Cardiac fibroblast (primary cell): ENCODE measurements around the gene SOAT1.

Experiments used
- DNase-seq, 2 donors: peaks; one replicate each; pipeline versions ENCODE4 v3.0.0 to v3.0.0-alpha.2; 2010; ENCODE audit warnings: low read depth in 2 of 2
- H3K4me3 ChIP-seq, 2 donors: replicated peaks in 1 of 2; 1 replicate in 1 of 2; 2 replicates in 1 of 2; pipeline ENCODE4 v1.5.1; 2011; ENCODE audit warnings: low read depth in 2 of 2, low read length in 2 of 2, mild to moderate bottlenecking in 2 of 2, moderate library complexity in 1 of 2
- TF ChIP-seq, protein P1 (sequence below): IDR thresholded peaks from one replicate; pipeline ENCODE4 v1.5.1; 2011; ENCODE audit warnings: low read depth, mild to moderate bottlenecking, low read length, inconsistent platforms

Gene SOAT1

DNA sequence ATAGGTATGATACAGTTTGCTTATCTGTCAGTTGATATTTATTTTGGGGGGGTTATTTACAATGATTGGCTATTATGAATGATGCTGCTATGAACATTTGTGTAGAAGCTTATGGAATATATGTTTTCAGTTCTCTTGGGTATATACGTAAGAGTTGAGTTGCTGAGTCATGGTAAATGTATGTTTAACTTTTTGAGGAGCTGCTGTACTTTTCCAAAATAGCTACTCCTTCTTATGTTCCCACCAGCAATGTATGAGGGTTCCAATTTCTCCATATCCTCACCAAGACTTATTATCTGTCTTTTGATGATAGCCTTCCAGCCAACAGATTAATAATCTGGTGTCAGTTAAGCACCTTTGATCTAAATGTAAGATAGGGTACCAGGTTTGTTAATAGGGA, 11.9 kb downstream of the SOAT1 start:
- TF ChIP-seq, protein P1, sequence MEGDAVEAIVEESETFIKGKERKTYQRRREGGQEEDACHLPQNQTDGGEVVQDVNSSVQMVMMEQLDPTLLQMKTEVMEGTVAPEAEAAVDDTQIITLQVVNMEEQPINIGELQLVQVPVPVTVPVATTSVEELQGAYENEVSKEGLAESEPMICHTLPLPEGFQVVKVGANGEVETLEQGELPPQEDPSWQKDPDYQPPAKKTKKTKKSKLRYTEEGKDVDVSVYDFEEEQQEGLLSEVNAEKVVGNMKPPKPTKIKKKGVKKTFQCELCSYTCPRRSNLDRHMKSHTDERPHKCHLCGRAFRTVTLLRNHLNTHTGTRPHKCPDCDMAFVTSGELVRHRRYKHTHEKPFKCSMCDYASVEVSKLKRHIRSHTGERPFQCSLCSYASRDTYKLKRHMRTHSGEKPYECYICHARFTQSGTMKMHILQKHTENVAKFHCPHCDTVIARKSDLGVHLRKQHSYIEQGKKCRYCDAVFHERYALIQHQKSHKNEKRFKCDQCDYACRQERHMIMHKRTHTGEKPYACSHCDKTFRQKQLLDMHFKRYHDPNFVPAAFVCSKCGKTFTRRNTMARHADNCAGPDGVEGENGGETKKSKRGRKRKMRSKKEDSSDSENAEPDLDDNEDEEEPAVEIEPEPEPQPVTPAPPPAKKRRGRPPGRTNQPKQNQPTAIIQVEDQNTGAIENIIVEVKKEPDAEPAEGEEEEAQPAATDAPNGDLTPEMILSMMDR, result no peak

DNA sequence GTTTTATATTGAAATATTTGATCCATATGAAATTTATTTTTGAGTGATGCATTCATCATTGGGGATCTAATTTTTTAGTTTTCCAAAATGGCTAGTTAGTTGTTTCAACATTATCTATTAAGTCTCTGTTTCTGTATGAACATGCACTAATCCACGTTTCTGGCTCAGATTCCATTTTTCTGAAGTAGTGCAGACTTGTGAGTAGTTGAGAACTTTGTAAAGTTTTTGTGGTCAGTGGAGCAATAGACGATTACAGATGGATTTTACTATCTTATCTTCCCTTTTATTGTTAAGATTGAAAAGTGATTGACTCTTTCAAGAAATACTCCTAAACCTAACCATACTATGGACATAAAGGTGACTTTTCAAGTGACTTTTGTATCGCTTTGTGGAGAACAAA, 16.7 kb downstream of the SOAT1 start:
- peak; percentile 64 to 79 for DNase-seq
- no peak overlapping the region for H3K4me3 ChIP-seq
- TF ChIP-seq, protein P1, result no peak

More for the DNA sequence above, 11.9 kb downstream of the SOAT1 start:
- no peak overlapping the region for H3K4me3 ChIP-seq
- DNase-seq, result peak in 1 of 2 donors; percentile 28

DNA sequence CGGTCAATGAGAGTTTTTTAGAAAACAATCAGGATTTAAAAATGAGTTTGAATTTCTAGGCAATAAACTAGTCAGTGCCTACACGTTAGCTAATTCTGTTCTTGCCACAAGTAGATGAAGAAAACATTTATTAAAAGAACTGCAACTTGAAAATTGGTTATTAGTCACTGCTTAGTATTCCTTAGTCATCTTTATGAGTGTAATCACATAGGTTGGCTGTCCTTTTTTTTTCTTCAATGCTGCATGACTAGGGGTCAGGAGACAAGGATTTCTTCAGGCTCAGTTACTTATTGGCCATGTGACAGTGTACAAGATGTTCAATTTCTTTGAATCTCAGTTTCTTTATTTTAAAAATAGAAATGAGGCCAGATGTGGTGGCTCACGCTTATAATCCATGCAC, 17.1 kb downstream of the SOAT1 start:
- peak; percentile 61 to 91 for DNase-seq
- TF ChIP-seq, protein P1, result no peak
- H3K4me3 ChIP-seq, result no peak overlapping the region

DNA sequence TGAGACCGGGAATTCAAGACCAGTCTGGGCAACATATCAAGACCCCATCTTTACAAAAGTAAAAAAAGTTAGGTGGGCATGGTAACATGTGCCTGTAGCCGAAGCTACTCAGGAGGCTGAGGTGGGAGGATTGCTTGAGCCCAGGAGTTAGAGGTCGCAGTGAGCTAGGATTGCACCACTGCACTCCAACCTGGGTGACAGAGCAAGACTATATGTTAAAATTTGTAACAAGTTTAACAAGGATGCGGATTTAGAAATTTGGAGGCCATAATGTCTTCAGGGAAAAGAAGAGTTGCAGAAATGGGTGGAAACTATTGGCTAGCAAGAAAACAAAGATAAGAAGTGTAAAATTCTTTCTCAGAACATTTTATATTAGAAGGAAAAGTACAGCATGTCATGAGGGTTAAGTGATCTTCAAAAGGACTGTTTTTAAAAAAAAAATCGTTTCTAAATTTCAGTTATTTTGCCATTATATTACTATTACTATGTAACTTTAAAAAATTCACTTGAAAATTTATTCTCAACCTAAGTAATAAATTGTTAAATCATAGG, 17.6 kb downstream of the SOAT1 start:
- TF ChIP-seq, protein P1, result no peak
- H3K4me3 ChIP-seq, result no peak overlapping the region
- DNase-seq, result no peak

DNA sequence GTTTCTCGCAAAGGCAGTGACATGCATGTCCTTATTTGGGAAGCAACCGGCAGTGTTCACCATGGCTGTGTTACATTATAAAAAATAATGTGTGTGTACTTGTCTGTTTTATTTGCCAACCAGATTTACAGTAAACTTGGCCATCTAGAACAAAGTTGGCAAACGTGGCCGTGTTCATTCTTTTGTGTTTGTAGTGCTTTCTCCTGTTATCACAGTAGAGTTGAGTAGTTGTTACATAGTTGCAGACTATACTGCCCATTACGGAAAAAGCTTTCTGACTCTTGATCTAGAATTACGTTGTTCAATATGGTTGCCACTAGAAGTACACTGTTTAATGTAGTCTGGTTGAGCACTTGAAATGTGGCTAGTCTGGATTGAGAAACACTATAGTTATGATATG, 19.4 kb downstream of the SOAT1 start:
- no peak overlapping the region for H3K4me3 ChIP-seq
- DNase-seq, result no peak
- TF ChIP-seq, protein P1, result no peak

DNA sequence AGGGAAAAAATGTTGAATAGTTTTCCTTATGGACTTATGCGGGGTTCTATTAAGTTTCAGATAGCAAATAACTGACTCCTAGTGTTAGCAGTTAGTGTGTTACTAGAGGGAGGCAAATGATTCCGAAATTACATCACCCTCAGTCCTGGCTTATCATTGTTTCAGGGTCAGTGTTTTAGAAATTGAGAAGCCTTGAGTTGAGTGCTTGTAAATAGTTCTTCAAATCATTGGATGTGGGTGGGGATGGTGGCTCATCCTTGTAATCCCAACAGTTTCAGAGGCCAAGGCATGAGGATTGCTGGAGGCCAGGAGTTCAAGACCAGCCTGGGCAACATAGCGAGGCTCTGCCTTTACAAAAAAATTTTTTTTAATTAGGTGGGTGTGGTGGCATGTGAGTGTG, 21.3 kb downstream of the SOAT1 start:
- TF ChIP-seq, protein P1, result no peak
- peak; percentile 6 to 23 for DNase-seq
- no peak overlapping the region for H3K4me3 ChIP-seq

DNA sequence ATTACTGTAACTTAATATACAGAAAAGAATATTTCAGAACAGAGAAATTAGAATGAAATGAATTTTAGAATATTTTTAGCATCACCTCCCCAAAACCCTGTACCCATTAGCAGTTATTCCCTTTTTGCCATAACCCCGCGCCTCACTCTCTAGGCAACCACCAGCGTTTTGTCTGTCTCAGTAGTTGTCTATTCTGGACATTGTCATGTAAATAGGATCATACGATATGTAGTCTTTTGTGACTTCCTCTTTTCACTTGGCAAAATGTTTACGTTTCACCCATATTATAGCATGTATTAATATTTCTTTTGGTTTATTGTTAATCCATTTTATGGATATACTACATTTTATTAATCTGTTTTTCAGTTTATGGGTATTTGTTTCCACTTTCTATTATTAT, 24.9 kb downstream of the SOAT1 start:
- DNase-seq, result no peak
- TF ChIP-seq, protein P1, result no peak
- no peak overlapping the region for H3K4me3 ChIP-seq
